Activated naive CD4-positive, alpha-beta T cell (primary cell): ENCODE data around the gene FOXA3.

ENCODE experiments used
- DNase-seq, 4 experiments: peaks; one replicate each; lab custom pipeline; 2025; lab: John Stamatoyannopoulos, UW

Gene FOXA3

DNA sequence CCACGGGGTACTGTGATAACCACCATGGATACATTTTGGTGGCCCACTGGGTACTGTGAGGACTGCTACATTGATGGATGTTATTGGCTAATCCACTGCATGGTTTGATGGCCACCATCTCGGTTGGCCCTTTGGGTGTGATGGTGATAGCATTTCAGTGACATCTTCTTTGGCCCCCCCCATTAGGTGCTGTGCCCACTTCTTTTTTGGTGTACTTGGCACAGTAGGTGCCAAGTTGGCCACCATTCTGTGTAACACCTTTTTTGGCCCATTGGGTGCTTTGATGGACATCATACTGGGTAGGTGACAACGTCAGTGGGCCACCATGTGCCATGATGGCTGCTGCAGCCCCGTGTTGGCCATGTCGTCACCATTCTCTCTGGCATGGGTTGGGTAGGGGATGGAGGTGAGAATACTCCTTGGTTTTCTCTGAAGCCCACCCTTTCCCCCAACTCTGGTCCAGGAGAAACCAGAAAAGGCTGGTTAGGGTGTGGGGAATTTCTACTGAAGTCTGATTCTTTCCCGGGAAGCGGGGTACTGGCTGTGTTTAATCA is 9.2 kb downstream of the FOXA3 start:
- no peak for DNase-seq

DNA sequence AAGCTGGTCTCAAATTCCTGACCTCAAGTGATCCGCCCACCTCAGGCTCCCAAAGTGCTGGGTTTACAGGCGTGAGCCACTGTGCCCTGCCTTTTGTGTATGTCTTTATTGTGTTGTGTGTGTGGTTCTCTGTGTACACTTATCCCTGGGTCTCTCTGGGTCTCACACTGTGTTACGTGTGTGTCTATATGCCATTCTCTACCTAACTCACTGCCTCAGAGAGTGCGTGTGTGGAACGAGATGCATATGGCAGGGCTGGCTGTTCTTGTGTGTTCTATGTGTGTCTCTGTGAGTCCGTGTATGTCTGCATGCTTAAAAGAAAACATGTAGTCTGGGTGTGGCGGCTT is 10.5 kb downstream of the FOXA3 start:
- no peak for DNase-seq

DNA sequence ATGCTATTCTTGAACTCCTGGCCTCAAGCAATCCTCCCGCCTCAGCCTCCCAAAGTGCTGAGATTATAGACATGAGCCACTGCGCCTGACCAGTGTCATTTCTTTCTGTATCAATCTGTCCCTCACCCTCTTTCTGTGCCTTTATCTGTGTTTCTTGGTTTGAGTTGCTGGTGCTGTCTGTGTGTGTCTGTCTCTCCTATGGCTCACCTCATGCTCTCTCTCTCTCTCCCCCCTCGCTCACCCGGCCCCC is 12.0 kb downstream of the FOXA3 start:
- DNase-seq: no peak

DNA sequence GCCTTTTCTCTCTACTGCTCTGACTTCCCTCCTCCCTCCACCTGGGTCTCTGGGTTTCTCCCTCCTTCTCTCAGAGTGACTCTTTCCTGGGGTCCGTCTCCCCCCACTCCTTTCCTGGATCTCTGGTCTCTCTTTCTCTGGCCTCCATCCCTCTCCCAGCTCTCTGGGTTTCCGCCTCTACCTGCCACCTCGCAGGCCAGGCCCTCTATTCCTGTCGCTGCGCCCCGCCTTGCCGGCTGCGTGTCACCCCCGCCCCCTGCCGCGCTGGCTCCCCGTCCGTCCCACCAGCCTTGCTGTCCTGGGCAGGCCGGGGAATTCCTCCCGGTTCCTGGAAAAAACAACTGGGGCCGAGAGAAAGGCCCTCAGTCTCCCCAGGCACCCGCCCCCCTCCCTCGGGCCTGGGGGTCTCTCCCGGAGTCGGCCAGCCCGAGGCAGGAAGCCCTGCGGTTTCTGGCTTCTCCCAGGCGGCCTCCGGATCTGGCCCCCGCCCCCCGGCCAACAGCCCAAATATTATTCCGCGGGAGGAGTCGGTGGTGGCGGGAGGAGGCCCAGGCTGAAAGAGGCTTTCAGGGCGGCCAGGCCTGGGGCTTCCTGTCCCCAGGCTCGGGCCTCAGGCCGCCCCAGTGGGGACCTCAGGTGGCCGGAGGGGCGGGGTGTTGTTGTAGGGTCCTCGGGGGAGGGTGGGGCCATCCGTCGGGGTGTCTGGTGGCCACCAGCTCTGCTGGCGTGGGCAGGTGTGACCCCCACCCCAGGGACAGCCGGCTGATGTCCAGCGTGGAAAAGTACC is 12.5 kb downstream of the FOXA3 start:
- peak in 1 of 4 experiments; percentile 21 for DNase-seq

DNA sequence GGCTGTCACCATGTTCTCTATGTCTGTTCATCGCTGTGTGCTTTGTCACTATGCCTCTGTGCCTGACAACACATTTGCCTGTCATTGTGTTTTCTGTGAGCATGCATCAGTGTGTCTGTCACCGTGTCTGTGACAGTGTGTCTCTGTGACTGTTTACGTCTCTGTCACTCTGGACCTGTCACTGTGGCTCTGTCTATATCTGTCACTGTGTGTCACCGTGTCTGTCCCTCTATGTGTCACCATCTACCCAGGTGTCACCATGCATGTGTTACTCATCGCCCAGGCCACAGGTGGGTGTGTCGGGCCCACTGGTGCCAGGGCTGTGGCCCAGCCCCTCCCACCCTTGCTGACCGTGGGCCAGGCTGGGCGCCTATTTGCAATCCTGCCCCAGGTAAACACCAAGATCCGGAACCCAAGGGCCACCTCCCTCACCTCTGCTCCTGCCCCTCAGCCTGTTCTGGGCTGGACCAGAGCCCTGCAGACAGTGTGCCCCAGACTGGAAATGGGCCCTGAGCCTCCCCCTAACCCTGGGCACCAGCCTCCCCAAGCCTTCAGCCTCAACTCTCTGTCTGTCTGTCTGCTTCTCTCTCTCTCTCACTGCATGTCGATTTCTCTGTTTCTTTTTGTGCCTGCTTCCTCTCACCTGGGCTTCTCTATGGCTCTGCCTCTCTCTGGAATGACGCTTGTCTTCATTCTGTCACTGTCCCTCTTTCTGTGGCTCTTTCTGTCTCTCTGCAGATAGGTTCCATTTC is 14.1 kb downstream of the FOXA3 start:
- no peak for DNase-seq

DNA sequence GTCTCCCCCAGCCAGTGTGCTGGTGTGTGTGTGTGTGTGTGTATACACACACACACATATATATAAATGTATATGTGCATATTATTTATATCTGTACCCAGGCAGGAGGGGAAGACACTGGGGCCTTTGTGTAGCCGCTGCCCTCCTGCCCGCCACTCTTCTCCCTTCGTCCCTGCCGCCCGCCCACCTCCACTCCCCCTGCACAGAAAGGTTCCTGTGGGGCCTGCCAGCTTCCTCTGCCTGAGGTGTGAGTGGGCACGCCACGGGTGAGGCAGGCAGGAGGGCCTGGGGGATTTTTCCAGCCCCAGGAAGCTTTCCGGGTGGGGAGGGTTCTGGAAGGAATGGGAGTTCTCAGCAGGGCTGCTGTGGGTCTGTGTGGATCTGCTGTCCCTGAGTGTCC is 14.9 kb downstream of the FOXA3 start:
- DNase-seq: no peak

DNA sequence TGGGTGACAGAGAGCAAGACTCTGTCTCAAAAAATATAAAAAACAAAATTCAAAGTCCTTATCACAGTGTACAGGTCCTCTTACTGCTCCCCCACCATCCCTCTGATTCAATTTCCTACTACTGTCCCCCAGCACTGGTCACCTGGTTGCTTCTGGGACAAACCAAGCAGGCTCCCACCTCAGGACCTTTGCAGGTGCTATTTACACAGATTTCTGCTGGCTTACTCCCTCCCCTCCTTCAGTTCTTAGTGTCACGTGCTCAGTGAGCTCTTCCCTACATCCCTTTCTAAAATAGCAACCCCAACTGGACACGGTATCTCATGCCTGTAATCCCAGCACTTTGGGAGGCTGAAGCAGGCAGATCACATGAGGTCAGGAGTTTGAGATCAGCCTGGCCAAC is 15.8 kb downstream of the FOXA3 start:
- DNase-seq: no peak

DNA sequence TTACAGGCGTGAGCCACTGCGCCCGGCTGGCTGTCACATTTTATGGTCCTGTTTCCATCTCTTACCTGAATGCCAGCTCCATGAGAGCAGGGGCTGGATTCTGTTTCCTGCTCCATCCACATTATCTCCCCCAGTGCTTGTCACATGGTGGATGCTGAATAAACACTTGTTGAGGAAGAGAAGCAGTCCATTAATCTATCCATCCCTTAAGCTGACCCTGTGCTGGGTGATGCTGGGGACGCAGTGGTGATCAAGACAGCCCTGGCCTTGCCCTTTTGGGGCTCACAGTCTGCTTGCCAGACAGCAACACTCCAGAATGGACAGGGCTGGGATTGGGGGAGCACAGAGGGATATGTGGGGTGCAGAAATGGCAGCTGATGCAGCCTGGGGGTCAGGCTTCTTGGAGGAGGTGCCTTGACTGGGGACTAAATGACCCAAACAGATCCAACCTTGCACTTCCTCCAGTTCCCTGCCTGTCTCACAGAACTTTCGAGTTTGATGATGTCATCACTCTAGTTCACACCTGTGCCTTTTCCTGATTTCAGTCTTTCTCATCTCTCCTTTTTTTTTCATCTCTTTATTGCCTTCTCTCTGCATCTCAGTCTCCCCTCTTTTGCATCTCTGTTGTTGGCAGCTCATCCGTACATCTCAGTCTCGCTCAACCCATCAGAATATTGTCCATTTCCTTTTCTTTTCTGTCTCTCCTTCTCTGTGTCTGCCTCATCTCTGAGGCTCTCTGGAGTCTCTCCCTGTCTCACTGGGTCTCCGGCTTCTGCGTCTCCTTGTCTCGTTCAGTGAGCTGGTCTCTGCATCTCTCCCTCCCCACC is 17.2 kb downstream of the FOXA3 start:
- no peak for DNase-seq

DNA sequence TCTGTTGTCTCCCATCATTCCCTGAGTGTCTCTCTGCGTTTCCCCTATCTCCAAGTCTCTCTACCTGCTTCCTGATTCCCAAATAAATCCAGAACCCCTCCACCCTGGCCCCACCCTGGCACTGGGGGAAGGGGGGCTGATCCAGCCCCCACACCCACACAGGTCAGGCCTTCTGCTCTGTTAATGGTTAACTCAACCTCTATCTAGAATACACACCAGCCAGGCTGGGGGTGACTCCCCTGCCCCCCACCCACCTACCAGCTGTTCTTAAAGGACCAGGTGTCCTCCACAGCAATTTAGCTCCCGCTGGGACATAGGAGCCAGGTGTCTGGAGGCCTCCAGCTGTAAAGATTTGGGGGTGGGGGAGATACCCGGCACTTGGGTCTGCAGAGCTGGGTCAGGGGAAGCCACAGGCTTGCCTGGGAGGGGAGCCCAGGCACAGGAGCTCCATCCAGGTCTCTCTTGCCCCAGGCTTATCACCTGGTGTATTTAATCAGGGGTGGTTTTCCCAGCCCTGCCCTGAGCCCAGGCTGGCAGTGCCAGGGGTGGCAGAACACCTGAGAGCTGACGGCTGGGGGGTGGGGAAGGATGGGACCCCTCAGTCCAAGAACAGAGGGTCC is 17.9 kb downstream of the FOXA3 start:
- DNase-seq: no peak

DNA sequence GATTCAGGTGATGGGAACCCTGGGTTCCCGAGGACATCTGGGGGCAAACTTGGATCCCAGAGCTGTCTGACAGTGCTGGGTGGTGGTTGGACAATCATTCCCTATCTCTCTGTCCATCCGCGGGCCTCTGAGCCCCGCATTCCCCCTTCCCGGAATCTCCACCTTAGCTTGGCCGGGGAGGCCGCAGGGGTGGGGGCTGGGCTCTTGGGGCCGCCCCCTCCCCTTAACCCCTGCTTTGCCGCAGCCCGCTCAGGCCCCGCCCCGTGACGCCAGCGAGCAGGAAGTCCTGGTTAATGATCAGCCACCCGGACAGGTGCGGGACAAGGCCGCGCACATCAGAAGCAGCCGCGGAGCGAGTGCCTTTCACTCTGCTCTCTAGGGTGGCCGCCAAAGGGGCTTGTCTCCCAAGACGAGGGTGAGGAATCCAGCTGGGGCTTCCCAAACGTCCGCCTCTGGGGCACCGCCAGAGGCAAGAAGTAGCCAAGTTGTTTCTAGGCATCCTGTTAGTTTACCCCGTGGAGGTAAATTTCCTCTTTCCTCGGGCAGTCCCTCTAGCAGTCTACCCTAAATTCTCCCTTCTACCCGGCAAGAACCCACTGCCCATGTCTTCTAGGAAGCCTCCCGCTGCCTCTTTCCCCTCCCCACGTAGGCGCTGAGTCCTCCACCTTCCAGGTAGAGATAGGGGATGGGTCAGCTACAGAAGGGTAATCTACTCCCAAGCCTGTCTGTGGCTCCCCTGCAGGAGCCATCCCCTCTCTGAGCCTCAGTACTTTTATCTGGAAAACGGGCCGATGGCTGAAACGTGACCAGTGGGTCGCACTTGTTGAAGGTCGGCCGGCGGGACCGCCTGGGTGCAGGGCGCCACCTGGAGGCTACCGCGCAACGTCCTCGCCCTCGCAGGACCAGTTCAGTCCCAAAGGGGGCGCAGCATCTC is 18.8 kb downstream of the FOXA3 start:
- peak; percentile 49 to 73 (median 66) for DNase-seq

DNA sequence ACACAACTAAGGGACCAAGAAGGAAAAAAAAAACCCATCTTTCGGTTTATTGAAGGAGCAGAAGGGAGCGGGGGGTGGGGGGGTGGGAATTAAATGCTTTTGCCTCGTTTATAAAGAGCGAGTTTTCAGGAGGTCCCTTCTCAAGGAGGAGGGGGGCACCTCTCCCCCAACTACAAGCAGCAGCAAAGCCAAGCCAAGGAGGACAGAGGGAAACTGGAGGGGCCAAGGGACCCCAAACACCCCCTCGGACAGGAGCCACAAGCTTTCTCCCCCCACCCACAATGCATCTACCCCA is 19.4 kb downstream of the FOXA3 start:
- DNase-seq: no peak

DNA sequence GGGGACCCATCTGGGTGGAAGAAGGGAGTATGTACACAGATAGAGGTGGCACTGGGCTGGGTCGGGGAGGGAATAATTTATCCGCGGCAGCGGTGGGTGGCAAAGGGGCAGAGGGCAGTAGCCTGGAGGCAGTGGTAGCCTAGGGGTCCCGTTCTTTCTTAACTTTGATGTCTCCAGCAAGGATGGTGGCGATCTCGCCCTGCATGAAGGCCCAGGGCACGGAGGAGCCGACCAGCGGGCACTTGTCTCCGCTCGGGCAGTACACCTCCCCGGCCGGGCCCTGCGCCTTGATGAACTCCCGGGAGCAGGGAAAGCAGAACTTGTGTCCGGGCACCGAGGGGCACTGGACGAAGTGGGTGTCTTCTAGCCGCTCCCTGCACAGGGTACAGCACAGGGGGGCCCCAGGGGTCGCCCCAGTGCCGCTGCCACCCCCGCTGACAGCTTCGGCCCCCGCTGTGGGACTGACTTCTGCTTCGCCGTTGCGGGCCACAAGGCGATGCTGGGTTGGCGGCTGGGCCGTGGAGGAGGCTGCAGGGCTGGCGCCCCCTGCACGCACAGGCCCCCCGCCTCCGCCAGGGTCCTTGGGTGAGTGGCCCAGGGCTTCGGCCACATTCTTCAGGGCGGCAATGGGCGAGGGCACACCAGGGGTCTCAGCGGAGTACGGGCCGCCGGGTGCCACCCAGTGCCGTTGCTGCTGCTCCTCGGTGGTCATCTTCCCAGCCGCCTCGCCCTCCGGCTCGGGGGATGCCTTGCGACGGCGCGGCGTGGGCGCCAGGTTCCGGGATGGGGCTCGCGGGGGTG is 20.0 kb downstream of the FOXA3 start:
- DNase-seq: no peak

DNA sequence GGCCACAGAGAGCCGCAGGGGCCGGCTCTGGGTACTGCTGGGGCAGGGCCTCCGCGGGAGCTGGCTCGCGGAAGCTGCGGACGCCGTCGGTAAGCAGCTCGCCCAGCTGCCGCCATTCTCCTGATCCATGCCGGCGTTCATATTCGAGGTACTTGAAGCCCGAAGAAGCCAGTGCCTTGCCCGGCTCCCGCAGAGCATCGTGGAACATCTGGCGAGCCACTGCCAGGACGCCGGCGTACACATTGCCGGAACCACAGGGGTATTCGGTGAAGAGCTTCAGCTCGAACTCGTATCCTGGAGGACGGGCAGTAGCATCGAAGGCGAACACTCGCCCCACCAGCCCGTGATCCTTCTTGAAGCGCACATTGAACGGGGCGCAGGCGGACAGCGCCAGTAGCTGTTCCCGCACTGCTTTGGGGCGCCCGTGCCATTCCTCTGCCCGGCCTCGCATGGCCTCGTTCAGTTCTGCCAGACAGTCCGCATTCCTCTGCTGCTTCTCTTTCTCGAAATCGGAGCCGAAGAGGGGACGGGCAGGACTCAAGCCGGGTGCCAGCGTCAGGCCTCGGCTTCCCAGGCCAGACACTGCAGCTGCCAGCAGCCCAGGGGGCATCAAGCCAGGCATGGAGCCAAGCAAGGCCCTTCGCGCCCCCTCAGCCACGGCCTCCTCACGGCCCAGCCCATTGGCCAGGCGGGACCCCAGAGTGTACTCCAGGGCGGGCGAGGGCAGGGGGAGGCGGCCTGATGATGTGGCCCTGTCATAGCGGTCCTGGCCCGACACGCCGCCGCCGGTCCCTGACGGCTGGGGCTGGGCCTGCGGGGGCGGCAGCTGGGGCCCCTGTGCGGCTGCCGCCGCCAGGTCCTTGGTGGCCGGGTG is 20.8 kb downstream of the FOXA3 start:
- DNase-seq: no peak

DNA sequence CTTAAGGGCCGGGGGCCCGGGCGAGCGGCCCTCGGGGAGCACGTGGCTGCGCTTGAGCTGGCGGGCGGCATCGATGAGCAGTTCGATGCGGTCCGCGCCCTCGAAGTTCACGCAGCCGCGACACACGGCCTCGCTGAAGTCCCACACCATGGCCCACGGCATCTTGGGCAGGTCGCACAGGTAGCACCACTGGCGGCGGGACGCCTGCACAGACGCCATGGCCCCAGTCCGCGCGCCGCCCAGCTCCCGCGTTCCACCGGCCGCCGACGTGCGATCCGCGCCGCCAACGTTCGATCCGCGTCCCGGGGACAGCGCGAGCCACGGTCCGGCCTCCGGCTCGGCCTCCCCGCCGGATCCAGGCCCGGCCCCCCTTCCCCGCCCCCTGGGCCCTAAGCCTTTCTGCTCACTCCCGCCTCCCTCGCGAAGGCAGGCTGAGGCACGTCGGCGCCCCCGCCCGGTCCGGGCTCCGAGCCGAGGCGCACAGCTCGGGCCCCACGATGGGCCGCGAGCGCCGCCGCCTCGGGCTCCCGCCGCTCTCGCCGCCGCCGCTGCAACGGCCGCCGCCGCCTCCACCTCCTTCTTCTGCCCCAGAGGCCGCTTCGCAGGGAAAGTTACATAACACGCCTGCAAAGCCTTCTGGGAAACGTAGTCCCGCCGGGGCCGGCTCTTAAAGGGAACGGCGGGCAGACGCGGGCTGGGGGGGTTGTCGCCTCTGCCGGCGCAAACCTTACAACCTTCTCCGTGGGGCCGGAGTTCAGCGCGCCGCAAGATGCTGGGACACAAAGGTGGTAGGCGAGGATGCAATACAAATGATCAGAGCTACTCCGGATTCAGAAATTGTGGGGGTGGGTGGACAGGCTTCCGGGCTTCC is 21.7 kb downstream of the FOXA3 start, which contains the start of gene IRF2BP1:
IRF2BP1 (minus strand) TSS at position 586 of the 871 bp plus-strand sequence; CDS start at position 219, 367 bp downstream.
- DNase-seq: peak; percentile 61 to 81 (median 71)

DNA sequence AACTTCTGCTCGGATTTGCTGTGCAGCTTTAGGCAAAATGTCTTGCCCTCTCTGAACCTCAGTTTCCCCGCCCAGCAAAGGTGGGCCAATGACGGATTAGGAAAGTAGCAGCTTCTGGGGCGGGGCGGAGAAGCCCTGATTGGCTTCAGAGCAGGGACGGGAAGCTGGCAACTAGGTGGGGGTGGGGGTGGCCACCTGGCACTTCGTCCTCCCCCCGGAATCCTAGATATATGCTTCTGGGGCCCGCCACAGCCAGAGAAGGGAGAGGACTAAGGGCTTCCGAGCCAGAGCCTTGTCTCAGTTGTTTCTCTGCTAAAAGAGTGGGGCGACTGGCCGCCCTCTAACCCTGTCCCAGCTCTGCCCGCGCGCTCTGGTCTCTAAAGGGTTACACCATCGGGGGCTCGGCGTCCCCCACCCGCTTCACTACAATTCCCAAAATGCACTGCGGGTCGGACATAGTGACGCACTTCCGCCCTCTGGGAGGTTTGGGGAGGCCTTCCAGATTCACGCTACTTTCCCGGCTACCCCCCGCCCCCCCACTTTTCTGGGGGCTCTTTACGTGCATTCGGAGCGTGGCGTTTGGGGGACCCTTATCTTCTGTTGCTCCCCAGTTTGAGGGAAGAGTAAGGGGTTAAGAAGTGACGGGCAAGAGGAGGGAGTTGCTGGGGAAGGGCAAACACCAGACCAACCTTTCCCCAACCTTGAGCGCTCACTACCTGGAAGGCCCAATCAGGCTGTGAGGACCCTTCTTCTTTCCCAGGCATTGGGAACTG is 22.5 kb downstream of the FOXA3 start:
- DNase-seq: peak; percentile 62 to 80 (median 70)

DNA sequence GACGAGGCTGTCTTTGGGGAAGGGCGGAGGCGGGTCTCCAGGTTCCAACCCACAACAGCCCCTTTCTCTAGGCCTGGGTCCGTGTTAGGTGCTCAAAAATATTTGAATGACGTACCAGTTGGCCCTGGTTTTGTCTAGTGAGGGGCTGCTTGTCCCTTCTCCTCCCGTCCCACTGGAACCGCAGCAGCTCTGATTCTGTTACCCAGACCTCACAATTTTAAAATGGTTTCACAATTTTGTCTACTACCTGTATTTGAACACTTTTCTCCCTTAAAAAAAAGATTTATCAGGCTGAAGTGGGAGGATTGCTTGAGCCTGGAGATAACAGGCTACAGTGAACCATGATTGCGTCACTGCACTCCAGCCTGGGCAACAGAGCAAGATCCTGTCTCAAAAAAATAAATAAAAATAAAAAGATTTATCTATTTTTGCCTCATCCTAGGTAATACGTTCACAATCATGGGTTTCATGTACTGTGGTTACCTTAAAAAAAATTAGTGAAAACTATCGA is 23.1 kb downstream of the FOXA3 start:
- no peak for DNase-seq

DNA sequence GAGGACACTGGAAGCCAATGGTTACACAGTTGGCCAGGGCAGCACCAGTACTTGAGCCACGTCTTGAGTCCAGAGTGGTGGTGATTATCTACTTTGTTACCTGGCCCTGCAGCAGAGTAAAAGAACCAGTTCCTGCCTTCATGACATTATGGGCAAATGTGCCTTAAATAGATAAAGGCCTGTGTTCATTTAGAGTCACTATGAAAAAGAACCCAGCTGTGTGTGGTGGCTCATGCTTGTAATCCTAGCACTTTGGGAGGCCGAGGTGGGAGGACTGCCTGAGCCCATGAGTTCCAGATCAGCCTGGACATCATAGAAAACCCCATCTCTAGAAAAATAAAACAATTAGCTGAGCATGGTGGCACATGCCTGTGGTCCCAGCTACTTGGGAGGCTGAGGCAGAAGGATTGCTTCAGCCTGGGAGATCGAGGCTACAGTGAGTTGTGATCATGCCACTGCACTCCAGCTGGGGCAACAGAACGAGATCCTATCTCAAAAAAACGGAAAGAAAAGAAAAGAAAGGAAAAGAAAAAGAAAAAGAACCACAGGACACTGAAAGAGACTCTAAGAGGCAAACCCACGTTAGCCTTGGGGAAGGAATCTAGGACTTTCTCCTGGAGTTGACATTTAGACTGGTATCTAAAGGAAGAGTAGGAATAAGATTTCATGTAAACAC is 25.2 kb downstream of the FOXA3 start:
- DNase-seq: no peak
